Retinal pigment epithelial cell (primary cell): ENCODE data around the gene CDH26.

Source experiments
- DNase-seq: peaks from one replicate; pipeline ENCODE4 v3.0.0-alpha.2; 2010; ENCODE audit warnings: low read depth
- H3K4me3 ChIP-seq: 2 replicates; pipeline ENCODE4 v1.5.1; 2011; ENCODE audit warnings: mild to moderate bottlenecking, low read length, control low read depth, moderate library complexity
- CTCF ChIP-seq: conservative IDR thresholded peaks from 2 replicates; pipeline ENCODE4 v1.5.1; 2011; ENCODE audit warnings: low read depth, low read length, control low read depth, inconsistent platforms

The CDH26 gene

GRCh38 chr20:60024245-60024644 lies 66.0 kb downstream of the CDH26 start:
- no peak for DNase-seq
- no peak for TF ChIP-seq CTCF
- H3K4me3 ChIP-seq = no peak overlapping the region

DNA sequence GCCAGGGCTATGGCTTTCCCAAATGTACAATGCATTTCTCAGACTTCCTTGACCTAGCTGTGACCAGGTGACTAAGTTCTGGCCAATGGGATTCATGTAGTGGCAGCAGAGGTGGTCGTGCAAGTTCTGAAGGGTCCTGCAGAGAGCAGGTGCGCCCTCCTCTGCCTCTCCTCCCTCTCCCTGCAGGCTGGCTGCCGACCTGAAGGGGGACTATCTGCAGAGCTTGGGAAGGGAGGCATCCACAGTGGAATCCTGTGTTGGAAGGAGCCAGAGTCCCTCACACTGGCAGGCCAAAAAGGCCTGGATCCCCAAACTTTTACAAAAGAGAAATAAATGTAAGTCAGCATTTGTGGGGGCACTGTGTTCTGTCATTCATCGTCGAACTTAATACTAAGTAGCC lies 66.6 kb downstream of the CDH26 start:
- no peak overlapping the region for H3K4me3 ChIP-seq
- no peak for DNase-seq
- no peak for TF ChIP-seq CTCF

GRCh38 chr20:60026010-60026409 lies 67.8 kb downstream of the CDH26 start:
- no peak for TF ChIP-seq CTCF
- no peak overlapping the region for H3K4me3 ChIP-seq
- DNase-seq = no peak

GRCh38 chr20:60030471-60030870 lies 72.2 kb downstream of the CDH26 start:
- TF ChIP-seq CTCF = no peak

GRCh38 chr20:60031107-60031506 lies 72.9 kb downstream of the CDH26 start:
- DNase-seq = no peak
- TF ChIP-seq CTCF = no peak
- no peak overlapping the region for H3K4me3 ChIP-seq

More at GRCh38 chr20:60030471-60030870, 72.2 kb downstream of the CDH26 start:
- H3K4me3 ChIP-seq = no peak overlapping the region
- no peak for DNase-seq

GRCh38 chr20:60034231-60035110 lies 76.2 kb downstream of the CDH26 start:
- DNase-seq = no peak
- no peak for TF ChIP-seq CTCF
- H3K4me3 ChIP-seq = no peak overlapping the region

- DNase-seq = no peak
- no peak overlapping the region for H3K4me3 ChIP-seq
- TF ChIP-seq CTCF = no peak
Observed at GRCh38 chr20:60035486-60035885, 77.3 kb downstream of the CDH26 start.
